Ramos (cell line): ENCODE results near the gene NLRP4.
"Not testable (repeated sequence)": the region's sequence is repeated elsewhere in the genome, so short reads cannot be mapped to it uniquely, and the experiment has no call there.

Experiments
- in situ Hi-C: fragments of 300-500 bp; cut with MboI; formaldehyde crosslinking; loops from one replicate; pipeline ENCODE4 v1.14.3; 2022; ENCODE audit warnings: low sequenced_read_pairs; ENCODE audit not compliant: unreplicated experiment

Gene NLRP4

DNA sequence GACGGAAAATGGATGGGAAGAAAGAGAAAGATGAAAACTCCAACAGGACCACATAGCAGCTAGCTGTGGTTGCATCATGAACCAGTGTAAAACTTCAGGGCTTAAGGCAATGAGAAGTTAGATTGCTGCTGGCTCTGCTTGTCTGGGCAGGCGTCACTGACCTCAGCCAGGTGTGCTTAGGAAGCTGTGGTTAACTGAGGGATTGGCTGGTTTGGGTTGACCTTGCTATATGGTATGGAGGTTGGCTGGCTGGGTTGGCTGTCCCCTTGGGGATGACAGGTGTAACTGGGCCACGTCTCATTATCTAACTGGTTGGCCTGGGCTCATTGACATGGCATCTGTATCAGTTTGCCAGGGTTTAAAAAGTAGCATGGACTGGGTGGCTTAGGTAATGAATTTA is 40.9 kb downstream of the NLRP4 start:
- in situ Hi-C loops: no loop called here

DNA sequence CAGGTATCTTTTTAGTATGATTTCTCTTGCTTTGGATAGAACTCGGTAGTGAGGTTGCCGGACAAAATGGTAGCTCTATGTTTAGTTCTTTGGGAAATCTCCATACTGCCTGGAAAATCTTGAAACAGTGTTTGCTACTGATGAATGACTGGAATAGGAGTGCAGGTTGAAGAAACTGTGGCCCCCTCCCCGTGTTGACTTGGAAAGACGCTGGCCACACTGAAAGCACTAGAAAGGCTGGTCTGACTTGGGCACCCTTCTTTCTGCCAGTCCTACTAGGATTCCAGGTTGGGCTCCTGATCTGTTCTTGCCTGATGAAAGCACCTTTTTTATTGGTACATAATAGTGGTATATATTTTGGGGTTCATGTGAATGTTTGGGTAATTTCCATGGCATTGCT is 46.3 kb downstream of the NLRP4 start:
- in situ Hi-C loops: no loop called here

DNA sequence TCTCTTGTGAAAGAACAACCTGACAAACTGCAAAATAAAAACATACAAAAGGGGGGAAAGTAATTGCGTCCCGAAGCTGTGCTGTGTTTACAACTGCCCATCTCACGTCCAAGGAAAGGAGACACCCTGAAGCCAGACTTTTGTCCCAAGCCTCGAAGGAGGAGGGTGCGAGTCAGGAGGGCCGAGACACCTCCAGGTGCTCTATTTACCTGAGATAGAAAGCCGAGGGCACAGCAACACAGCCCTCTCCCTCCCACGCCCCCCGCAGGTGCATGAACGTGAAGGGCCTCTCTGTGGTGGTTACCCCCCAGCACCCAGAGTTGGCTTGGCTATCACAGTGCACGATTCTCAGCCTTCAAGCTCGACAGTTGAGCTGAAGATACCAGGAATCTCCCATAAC is 62.6 kb downstream of the NLRP4 start:
- in situ Hi-C loops: no loop called here

DNA sequence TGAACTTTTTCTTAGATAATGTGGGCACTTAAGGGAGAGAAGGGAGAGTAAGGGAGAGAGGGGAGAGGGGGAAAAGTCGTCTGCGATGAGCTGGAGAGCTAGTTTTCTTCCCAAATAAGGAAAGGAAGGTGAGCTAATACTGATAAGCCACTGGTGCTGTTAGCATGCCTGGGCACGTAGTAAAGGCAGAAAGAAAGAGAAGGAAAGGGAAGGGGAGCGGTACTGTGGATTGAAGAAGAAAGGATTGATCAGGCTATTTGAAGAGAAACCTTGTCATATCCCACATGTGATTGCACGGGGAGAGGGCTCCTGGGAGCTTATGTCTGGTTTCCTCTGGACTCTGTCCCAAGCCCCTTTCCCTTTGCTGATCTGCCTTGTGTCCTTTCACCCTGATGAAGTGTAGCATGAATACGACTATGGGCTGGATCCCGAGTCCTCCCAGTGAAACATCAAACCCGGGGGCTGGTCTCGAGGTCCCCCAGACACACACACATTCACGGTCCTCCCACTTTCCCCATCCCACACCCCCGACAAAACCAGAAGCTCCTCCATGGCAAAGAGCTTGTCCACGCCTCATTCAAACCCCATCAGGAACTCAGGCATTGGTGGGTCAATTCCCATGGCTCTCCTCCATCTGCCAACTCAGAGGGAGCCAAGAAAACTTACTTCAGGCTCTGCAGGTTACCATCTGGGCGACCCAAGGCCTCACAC is 65.2 kb downstream of the NLRP4 start:
- in situ Hi-C loops: no loop called here

DNA sequence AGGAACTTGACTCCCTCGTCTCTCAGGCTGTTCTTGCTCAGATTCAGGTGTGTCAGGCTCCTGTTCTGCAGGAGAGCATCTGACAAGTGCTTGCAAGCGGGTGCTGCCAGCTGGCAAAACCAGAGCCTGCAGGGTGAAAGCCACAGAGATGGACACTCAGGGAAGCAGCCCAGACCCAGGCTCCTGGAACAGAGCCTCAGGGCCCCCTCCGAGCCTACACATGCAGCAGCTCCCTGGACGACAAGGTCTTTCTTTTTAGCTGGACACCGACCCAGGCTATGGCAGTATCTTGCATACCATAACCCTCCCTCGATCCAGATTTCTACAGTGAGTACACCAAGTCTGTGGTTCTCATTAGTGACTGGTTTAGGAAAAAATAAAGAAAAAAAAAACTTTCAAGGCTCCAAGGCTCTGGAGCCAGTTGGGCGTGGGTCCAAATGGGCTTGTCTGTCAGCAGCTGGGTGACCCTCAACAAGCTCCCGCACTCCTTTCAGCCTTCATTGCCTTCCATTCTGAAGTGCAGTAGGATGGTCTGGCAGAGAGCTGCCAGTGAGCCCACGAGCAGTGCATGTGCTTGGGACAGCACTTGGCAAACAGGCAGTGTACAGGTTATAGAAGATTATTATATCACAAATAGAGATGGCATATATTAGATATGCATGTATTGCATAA is 65.9 kb downstream of the NLRP4 start:
- in situ Hi-C loops: no loop called here

DNA sequence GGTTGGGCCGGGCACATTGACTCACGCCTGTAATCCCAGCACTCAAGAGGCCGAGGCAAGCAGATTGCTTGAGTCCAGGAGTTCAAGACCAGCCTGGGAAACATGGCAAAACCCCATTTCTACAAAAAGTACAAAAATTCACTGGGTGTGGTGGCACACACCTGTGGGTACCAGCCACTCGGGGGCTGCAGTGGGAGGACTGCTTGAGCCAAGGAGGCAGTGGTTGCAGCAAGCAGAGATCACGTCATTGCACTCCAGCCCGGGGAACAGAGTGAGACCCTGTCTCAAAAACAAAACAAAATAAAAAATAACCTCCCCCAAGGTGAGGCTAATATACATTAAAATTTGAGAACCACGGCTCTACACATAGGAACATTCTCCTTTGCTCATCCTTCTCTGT is 70.9 kb downstream of the NLRP4 start:
- in situ Hi-C loops: no loop called here

DNA sequence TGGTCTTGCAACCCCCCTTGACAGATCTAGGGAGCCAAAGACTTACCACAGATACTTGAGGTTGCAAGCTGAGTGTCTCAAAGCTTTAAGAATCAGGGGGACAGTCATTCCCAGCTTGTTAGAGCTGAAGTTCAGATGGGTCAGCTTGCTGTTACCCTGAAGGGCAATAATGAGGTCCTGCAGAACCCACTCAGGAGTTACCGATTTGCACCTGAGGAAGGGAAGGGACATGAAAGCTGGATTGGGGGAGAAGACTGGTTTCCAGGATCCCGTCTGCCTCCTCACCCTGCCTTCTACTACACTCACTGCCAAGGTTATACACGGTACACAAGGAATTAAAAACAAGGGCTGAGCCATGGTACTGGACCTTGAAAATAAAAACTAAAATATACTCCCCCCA is 71.4 kb downstream of the NLRP4 start:
- in situ Hi-C loops: no loop called here

DNA sequence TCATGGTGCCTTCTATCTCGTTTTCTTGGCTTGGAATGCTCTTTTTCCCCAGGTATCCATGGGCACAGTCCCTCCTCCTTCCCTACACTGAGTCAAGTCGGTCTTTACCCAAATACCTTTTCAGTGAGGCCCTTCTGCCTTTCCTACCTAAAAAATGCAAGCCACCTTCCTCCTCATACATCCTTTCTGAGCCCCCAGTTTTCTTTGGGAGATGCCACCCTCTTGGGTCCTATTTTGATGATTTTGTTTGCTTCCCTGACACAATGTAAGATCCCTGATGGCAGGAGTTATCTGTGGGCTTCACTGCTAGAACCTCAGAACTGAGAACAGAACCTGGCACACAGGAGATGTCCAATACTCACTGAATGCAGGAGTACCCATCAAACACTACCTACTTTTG is 73.5 kb downstream of the NLRP4 start:
- in situ Hi-C loops: no loop called here

DNA sequence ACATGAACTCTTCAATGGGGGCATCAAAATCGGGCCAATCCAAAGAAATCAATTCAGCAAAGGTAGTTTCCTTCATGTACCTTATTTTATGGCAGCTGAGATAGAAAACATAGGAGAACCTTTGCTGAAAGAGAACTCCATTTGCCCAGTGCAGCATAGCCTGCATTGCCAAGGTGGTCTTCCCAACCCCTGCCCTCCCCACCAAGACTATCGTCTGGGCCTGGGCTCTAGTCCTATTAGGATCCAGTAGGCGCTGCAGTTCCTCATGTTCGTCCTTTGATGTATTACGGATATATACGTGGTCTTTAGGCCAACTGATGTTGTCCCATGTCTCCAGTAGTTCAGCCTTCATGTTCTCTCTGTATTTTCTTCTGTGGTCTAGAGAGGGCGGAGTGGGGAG is 76.6 kb downstream of the NLRP4 start:
- in situ Hi-C loops: no loop called here

DNA sequence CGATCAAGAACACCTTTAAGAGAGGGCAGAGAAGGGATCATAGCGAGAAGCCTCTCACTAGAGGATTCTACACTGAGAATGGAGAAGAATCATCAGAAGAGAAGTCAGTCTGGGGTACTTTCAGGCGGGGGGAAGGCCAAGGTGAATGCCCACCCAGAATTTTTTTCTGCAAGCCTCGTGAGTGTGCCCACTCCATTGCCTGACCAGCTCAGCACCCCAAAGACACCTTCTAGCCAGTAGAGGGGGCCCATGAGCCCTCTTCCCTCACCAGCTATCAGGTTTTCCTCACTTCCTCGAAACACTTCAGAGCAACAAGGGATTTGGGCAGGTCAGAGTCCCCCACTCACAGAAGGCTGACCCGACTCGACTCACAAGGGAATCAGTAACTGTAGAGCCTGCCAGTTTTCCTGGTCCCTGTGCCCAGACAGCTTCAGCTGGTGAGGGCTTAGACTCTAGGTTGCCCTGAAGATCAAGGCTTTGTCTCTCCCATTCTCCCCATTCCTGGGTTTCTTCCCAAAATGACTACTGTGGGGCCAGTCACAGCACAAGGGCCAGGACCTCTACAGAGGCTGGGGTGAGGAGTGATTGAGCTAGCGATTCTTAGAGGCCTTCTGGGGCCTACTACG is 77.4 kb downstream of the NLRP4 start:
- in situ Hi-C loops: no loop called here

DNA sequence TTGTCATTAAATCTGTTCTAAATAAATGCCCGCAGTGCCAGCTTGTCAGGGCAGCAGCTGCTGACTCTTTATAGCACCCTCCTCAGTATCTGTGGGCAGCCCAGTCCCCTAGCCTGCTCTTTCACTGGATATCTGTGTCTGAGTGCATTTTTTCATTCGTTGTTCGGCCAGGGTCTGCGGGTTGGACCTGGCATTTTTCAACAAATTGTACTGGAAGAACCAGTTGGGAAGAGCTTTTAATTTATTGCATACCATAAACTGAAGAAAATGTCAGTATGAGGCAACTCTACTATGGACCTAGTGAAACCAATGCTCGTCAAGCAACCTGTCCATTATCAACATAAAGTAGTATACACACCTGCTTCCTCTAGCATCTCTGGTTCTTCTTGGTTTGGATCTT is 87.2 kb downstream of the NLRP4 start:
- in situ Hi-C loops: no loop called here

DNA sequence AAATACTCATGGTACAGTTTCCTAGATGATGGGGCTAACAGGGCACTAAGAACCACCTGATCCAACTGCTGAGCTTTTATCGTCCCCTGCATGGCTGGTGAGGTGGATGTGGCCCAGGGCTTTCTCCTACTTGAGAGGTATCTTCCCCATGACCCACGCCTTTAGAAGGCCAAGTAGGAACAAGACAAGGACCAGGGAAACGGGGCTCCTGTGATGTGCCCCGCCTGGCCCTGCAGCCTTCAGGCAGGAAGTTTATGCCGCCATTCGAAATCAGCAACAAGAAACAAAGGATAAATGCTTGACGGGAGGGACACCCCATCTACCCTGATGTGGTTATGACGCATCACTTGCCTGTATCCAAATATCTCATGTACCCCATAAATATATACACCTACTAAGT is 91.7 kb downstream of the NLRP4 start:
- in situ Hi-C loops: no loop called here

DNA sequence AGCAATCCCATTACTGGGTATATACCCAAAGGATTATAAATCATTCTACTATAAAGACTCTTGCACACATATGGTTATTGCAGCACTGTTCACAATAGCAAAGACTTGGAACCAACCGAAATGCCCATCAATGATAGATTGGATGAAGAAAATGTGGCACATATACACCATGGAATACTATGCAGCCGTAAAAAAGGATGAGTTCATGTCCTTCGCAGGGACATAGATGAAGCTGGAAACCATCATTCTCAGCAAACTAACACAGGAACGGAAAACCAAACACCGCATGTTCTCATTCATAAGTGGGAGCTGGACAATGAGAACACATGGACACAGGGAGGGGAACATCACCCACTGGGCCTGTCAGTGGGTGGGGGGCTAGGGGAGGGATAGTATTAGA is 92.9 kb downstream of the NLRP4 start:
- in situ Hi-C loops: not testable (repeated sequence)

DNA sequence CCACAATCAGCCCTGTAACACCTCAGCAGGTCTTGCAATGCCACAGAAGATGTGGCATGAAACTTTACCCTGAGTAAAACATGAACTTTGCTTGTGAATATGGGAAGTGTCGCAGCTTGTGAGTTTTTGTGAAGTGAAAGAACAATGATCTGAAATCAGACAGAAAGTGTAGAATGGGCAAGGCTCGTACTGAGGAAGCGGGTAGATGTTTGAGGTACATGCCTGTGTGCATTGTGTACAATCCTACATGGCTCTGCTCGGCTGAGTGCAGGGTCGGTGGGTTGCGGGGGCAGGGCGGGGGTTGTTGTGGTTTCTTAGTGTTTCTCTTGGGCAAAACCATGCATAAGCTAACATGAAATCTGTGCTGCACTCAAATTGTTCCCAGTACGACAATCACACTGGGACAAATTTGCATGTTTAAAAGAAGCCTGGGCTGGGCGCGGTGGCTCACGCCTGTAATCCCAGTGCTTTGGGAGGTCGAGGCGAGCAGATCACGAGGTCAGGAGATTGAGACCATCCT is 94.7 kb downstream of the NLRP4 start:
- in situ Hi-C loops: no loop called here
